Karpas-422 (cell line): ENCODE measurements around the gene NOS1AP. TPM values are rescaled to one million over a fixed set of nuclear protein-coding genes. Genes with fewer than 3 reads are reported as not detected.

Source experiments
- DNase-seq: peaks from one replicate; pipeline ENCODE4 v3.0.0-alpha.2; 2015
- H2AFZ ChIP-seq: fragments of 200-600 bp; sonication (generic); 2 replicates; pipeline ENCODE4 v1.6.1; 2014; ENCODE audit warnings: antibody characterized with exemption, low read length, mixed read lengths
- H3K27ac ChIP-seq: fragments of 200-600 bp; sonication (generic); 2 replicates; pipeline ENCODE4 v1.5.1; 2014; ENCODE audit warnings: mild to moderate bottlenecking, low read length, moderate library complexity
- H3K27me3 ChIP-seq: fragments of 200-600 bp; sonication (generic); 2 replicates; pipeline ENCODE4 v1.6.1; 2014; ENCODE audit warnings: low read length, mixed read lengths
- H3K36me3 ChIP-seq: fragments of 200-600 bp; sonication (generic); 2 replicates; pipeline ENCODE4 v1.6.1; 2014; ENCODE audit warnings: low read length, mixed read lengths; ENCODE audit not compliant: insufficient read depth
- H3K4me1 ChIP-seq: fragments of 200-600 bp; sonication (generic); 2 replicates; pipeline ENCODE4 v1.6.1; 2014; ENCODE audit warnings: mild to moderate bottlenecking, low read length, mixed read lengths
- H3K4me2 ChIP-seq: fragments of 200-600 bp; sonication (generic); 2 replicates; pipeline ENCODE4 v1.6.1; 2014; ENCODE audit warnings: low read length, low read depth, mild to moderate bottlenecking; ENCODE audit not compliant: poor library complexity, severe bottlenecking
- H3K4me3 ChIP-seq: fragments of 200-600 bp; sonication (generic); 2 replicates; pipeline ENCODE4 v1.5.1; 2014; ENCODE audit warnings: mild to moderate bottlenecking, antibody characterized with exemption, low read length, mixed read lengths
- H3K79me2 ChIP-seq: fragments of 200-600 bp; sonication (generic); 2 replicates; pipeline ENCODE4 v1.6.1; 2014; ENCODE audit warnings: mild to moderate bottlenecking, low read length, mixed read lengths
- H3K9ac ChIP-seq: fragments of 200-600 bp; sonication (generic); 2 replicates; pipeline ENCODE4 v1.6.0; 2014; ENCODE audit warnings: low read length
- H3K9me2 ChIP-seq: fragments of 200-600 bp; sonication (generic), shearing (Covaris generic); replicated peaks from 2 replicates; pipeline ENCODE4 v1.6.0; 2014; ENCODE audit warnings: mild to moderate bottlenecking, low read length, moderate library complexity; ENCODE audit not compliant: insufficient read depth
- H3K9me3 ChIP-seq: fragments of 300-700, 200-600 bp; sonication (generic); 2 replicates; pipeline ENCODE4 v1.6.1; 2014; ENCODE audit warnings: low read length, mixed read lengths
- H4K20me1 ChIP-seq: fragments of 200-600 bp; sonication (generic); 2 replicates; pipeline ENCODE4 v1.6.1; 2014; ENCODE audit warnings: mild to moderate bottlenecking, antibody characterized with exemption, low read length, low read depth; ENCODE audit not compliant: insufficient read depth
- total RNA-seq: library from RNA; depleted of rRNA; stranded (reverse); fragments of >200 nt; shearing (Covaris generic); gene quantifications from 2 replicates; pipeline ENCODE4 v1.2.3, GENCODE V29; 2014; ENCODE audit warnings: low replicate concordance

Gene NOS1AP
- total RNA-seq, 1 experiment from 2014 or later = not detected

- Histone ChIP-seq H3K9me3 (no peaks in the 10 kb centered on the region), H4K20me1 (no peaks in the 10 kb centered on the region), H3K9ac (no peak overlapping the region), H3K4me1 (peaks cover 18% of the 10 kb centered on the region), H2AFZ (no peak overlapping the region), H3K79me2 (no peaks in the 10 kb centered on the region), H3K4me3 (no peak overlapping the region), H3K27ac (no peak overlapping the region), H3K4me2 (no peak overlapping the region), H3K27me3 (no peaks in the 10 kb centered on the region), H3K9me2 (no peaks in the 10 kb centered on the region), H3K36me3 (no peaks in the 10 kb centered on the region)
- no peak for DNase-seq
Observed at GRCh38 chr1:162368451-162368850, 299.0 kb downstream of the NOS1AP start.

- no peak for DNase-seq
- no peaks in the 10 kb centered on the region for H3K9me2 ChIP-seq
- no peak overlapping the region for H3K4me2 ChIP-seq
- no peak overlapping the region for H3K9ac ChIP-seq
- H4K20me1 ChIP-seq = no peaks in the 10 kb centered on the region
- H3K4me3 ChIP-seq = no peak overlapping the region
- H3K36me3 ChIP-seq = no peaks in the 10 kb centered on the region
- peaks cover 30% of the 10 kb centered on the region for H3K4me1 ChIP-seq
- H3K9me3 ChIP-seq = no peaks in the 10 kb centered on the region
- H3K27me3 ChIP-seq = no peaks in the 10 kb centered on the region
- no peaks in the 10 kb centered on the region for H3K79me2 ChIP-seq
- no peak overlapping the region for H2AFZ ChIP-seq
- no peak overlapping the region for H3K27ac ChIP-seq
Observed at GRCh38 chr1:162369571-162369970, 300.1 kb downstream of the NOS1AP start.

GRCh38 chr1:162370161-162370560, 300.7 kb downstream of the NOS1AP start:
- Histone ChIP-seq H3K9me2 (no peaks in the 10 kb centered on the region), H3K36me3 (no peaks in the 10 kb centered on the region), H3K4me3 (no peak overlapping the region), H3K4me1 (peaks cover 36% of the 10 kb centered on the region), H3K9ac (no peak overlapping the region), H3K9me3 (no peaks in the 10 kb centered on the region), H2AFZ (no peak overlapping the region), H3K27me3 (no peaks in the 10 kb centered on the region), H3K27ac (no peak overlapping the region), H4K20me1 (no peaks in the 10 kb centered on the region), H3K79me2 (no peaks in the 10 kb centered on the region), H3K4me2 (no peak overlapping the region)
- DNase-seq = no peak

GRCh38 chr1:162370721-162371120, 301.2 kb downstream of the NOS1AP start:
- Histone ChIP-seq H3K4me1 (peaks cover 41% of the 10 kb centered on the region), H3K4me3 (no peak overlapping the region), H3K36me3 (no peaks in the 10 kb centered on the region), H3K9me2 (no peaks in the 10 kb centered on the region), H3K27ac (no peak overlapping the region), H3K4me2 (no peak overlapping the region), H3K9ac (no peak overlapping the region), H4K20me1 (no peaks in the 10 kb centered on the region), H3K79me2 (no peaks in the 10 kb centered on the region), H3K9me3 (no peaks in the 10 kb centered on the region), H2AFZ (no peak overlapping the region), H3K27me3 (no peaks in the 10 kb centered on the region)
- no peak for DNase-seq

GRCh38 chr1:162371611-162372010, 302.1 kb downstream of the NOS1AP start:
- Histone ChIP-seq H4K20me1 (no peaks in the 10 kb centered on the region), H3K4me3 (no peak overlapping the region), H3K9ac (no peak overlapping the region), H3K9me2 (no peaks in the 10 kb centered on the region), H2AFZ (no peak overlapping the region), H3K4me1 (peaks cover 50% of the 10 kb centered on the region), H3K36me3 (no peaks in the 10 kb centered on the region), H3K9me3 (no peaks in the 10 kb centered on the region), H3K27ac (no peak overlapping the region), H3K4me2 (no peak overlapping the region), H3K27me3 (no peaks in the 10 kb centered on the region), H3K79me2 (no peaks in the 10 kb centered on the region)
- no peak for DNase-seq

- Histone ChIP-seq H4K20me1 (no peaks in the 10 kb centered on the region), H3K36me3 (no peaks in the 10 kb centered on the region), H3K27me3 (no peaks in the 10 kb centered on the region), H3K4me1 (peaks cover 52% of the 10 kb centered on the region), H3K9me2 (no peaks in the 10 kb centered on the region), H3K9me3 (no peaks in the 10 kb centered on the region), H3K4me3 (no peak overlapping the region), H3K27ac (no peak overlapping the region), H2AFZ (0 out of 2 replicates have a peak overlapping the region, but pooled peaks have one; percentile 4), H3K79me2 (no peaks in the 10 kb centered on the region), H3K9ac (no peak overlapping the region), H3K4me2 (no peak overlapping the region)
- DNase-seq = no peak
Observed at GRCh38 chr1:162372159-162373071, 302.9 kb downstream of the NOS1AP start.

- Histone ChIP-seq H3K27me3 (no peaks in the 10 kb centered on the region), H3K36me3 (no peaks in the 10 kb centered on the region), H2AFZ (no peak overlapping the region), H4K20me1 (no peaks in the 10 kb centered on the region), H3K27ac (no peak overlapping the region), H3K4me3 (no peak overlapping the region), H3K9me2 (no peaks in the 10 kb centered on the region), H3K79me2 (no peaks in the 10 kb centered on the region), H3K4me1 (peaks cover 52% of the 10 kb centered on the region), H3K9ac (no peak overlapping the region), H3K4me2 (peak overlapping the region; percentile 51), H3K9me3 (no peaks in the 10 kb centered on the region)
- DNase-seq = no peak
Observed at GRCh38 chr1:162373072-162373427, 303.6 kb downstream of the NOS1AP start.

GRCh38 chr1:162373541-162374260, 304.2 kb downstream of the NOS1AP start:
- Histone ChIP-seq H3K9ac (peak overlapping the region; percentile 13; the same call in 1 of the 2 replicates), H3K9me2 (no peaks in the 10 kb centered on the region), H3K27ac (peak overlapping the region; percentile 7; the same call in 1 of the 2 replicates), H3K79me2 (no peaks in the 10 kb centered on the region), H3K27me3 (no peaks in the 10 kb centered on the region), H3K4me3 (no peak overlapping the region), H2AFZ (no peak overlapping the region), H3K36me3 (no peaks in the 10 kb centered on the region), H3K4me2 (peak overlapping the region; percentile 51), H3K9me3 (no peaks in the 10 kb centered on the region), H4K20me1 (no peaks in the 10 kb centered on the region), H3K4me1 (peaks cover 52% of the 10 kb centered on the region)
- DNase-seq = no peak
